Activated CD8-positive, alpha-beta T cell treated with anti-CD3 and anti-CD28 coated beads for 36 hours (primary cell): ENCODE data around the gene RHOA. TPM values are rescaled to one million over a fixed set of nuclear protein-coding genes. Genes with fewer than 3 reads are reported as not detected.
"Not testable (repeated sequence)": the region's sequence is repeated elsewhere in the genome, so short reads cannot be mapped to it uniquely, and the experiment has no call there.

Experiments
- ATAC-seq: fragments of 200-7000 bp; cut with Tn5 transposase; one replicate; pipeline ENCODE4 v1.10.0; 2021; ENCODE audit warnings: mild to moderate bottlenecking, moderate library complexity
- CTCF ChIA-PET: fragments of 350-600 bp; sonication (Branson Sonifier 250); formaldehyde crosslinking; loops from one replicate; lab custom pipeline; 2021; ENCODE audit warnings: antibody characterized with exemption; lab: Charles Lee
- POLR2A ChIA-PET: fragments of 350-600 bp; sonication (Branson Sonifier 250); formaldehyde crosslinking; loops from one replicate; lab custom pipeline; 2021; ENCODE audit warnings: antibody characterized with exemption; lab: Charles Lee
- DNase-seq: peaks from one replicate; pipeline ENCODE4 v3.0.0-alpha.2; 2020
- H3K27ac Mint-ChIP-seq: one replicate; pipeline ENCODE4 v1.8.0; 2021; ENCODE audit warnings: mild to moderate bottlenecking, mixed read lengths
- H3K27me3 Mint-ChIP-seq: one replicate; pipeline ENCODE4 v1.8.0; 2021; ENCODE audit warnings: mixed read lengths
- H3K36me3 Mint-ChIP-seq: one replicate; pipeline ENCODE4 v1.8.0; 2021; ENCODE audit warnings: low read depth, mixed read lengths
- H3K4me1 Mint-ChIP-seq: one replicate; pipeline ENCODE4 v1.8.0; 2021; ENCODE audit warnings: low read depth, mixed read lengths
- H3K4me3 Mint-ChIP-seq: one replicate; pipeline ENCODE4 v1.8.0; 2021; ENCODE audit warnings: mild to moderate bottlenecking, moderate library complexity, mixed read lengths
- H3K9me3 Mint-ChIP-seq: one replicate; pipeline ENCODE4 v1.8.0; 2021; ENCODE audit warnings: mixed read lengths
- intact Hi-C: fragments of 100-400 bp; cut with micrococcal nuclease; formaldehyde crosslinking; loops from one replicate; pipeline ENCODE4 v1.10.0; 2022
- total RNA-seq, 2 experiments: library from RNA; stranded (reverse); gene quantifications; one replicate each; pipeline ENCODE4 v1.2.3, GENCODE V29; 2021
- TF ChIP-seq, protein P1 (sequence below): fragments of 200-600 bp; IDR thresholded peaks from one replicate; pipeline ENCODE4 v1.8.0; 2022; ENCODE audit warnings: antibody characterized with exemption, mild to moderate bottlenecking

The RHOA gene
- total RNA-seq, 2 experiments from 2014 or later, result 432 to 437 TPM

DNA sequence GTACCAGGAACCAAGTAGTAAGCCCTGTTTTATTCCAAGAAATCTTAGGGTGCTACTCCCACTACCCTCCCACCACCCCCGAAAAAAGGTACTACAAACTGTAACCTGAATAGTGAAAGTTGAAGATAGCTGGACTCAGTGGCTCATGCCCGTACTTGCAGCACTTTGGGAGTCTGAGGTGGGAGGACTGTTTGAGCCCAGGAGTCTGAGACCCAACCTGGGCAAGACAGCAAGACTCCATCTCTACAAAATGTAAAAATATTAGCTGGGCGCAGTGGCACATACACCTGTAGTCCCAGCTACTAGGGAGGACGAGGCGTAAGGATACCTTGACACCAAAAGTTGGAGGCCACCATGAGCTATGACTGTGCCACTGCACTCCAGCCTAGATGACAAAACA is 7.9 kb downstream of the RHOA start:
- Mint-ChIP-seq H3K4me1 (peaks cover 58% of the 10 kb centered on the region), H3K27ac (no peak overlapping the region), H3K36me3 (peaks cover 47% of the 10 kb centered on the region), H3K27me3 (no peaks in the 10 kb centered on the region), H3K4me3 (no peak overlapping the region), H3K9me3 (no peaks in the 10 kb centered on the region)
- ChIA-PET POLR2A (interaction anchor here (0.8 to 2.3 kb wide), 4 partner anchors 8 to 17 kb away, joined by 4 to 5 read pairs (median 4); partner anchors contain the start of gene TCTA), CTCF (interaction anchor here (0.9 to 1.0 kb wide), 2 partner anchors 12 to 48 kb away, joined by 3 to 4 read pairs; no protein-coding TSS in a partner anchor)
- ATAC-seq, result no peak
- TF ChIP-seq, protein P1, sequence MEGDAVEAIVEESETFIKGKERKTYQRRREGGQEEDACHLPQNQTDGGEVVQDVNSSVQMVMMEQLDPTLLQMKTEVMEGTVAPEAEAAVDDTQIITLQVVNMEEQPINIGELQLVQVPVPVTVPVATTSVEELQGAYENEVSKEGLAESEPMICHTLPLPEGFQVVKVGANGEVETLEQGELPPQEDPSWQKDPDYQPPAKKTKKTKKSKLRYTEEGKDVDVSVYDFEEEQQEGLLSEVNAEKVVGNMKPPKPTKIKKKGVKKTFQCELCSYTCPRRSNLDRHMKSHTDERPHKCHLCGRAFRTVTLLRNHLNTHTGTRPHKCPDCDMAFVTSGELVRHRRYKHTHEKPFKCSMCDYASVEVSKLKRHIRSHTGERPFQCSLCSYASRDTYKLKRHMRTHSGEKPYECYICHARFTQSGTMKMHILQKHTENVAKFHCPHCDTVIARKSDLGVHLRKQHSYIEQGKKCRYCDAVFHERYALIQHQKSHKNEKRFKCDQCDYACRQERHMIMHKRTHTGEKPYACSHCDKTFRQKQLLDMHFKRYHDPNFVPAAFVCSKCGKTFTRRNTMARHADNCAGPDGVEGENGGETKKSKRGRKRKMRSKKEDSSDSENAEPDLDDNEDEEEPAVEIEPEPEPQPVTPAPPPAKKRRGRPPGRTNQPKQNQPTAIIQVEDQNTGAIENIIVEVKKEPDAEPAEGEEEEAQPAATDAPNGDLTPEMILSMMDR, result no peak
- intact Hi-C loops, result no loop called here
- no peak for DNase-seq

DNA sequence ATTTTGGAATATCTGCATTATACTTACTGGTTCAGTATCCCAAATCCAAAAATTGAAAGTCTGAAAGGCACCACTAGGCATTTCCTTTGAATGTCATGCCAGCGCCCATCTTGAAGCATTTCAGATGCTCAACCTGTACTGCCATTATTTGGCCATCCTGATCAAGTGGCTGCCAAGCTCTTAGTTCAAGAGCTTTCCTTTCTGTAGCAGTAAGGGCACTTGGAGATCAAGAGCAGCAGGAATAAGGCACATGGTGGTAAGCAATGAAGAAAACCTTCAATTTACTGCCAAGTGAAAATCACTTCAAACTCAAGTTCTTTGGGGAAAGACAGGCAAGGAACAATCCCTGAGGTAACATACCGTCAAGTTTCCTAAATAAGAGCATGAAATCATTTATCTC is 10.0 kb downstream of the RHOA start:
- CTCF ChIA-PET, result interaction anchor here (0.8 kb wide), 1 partner anchor 62 kb away, joined by 3 read pairs; the partner anchor contains the start of gene USP4
- H3K9me3 Mint-ChIP-seq, result no peaks in the 10 kb centered on the region
- peaks cover 49% of the 10 kb centered on the region for H3K36me3 Mint-ChIP-seq
- peak overlapping the region; percentile 78 for H3K27ac Mint-ChIP-seq
- H3K4me3 Mint-ChIP-seq, result no peak overlapping the region
- intact Hi-C loops, result no loop called here
- H3K4me1 Mint-ChIP-seq, result peaks cover 52% of the 10 kb centered on the region
- TF ChIP-seq, protein P1, result no peak
- ATAC-seq (no peak), DNase-seq (no peak)
- H3K27me3 Mint-ChIP-seq, result no peaks in the 10 kb centered on the region
- POLR2A ChIA-PET, result interaction anchor here (1.1 kb wide), 1 partner anchor 92 kb away, joined by 3 read pairs; no protein-coding TSS in a partner anchor

- Mint-ChIP-seq H3K4me1 (peaks cover 48% of the 10 kb centered on the region), H3K9me3 (no peaks in the 10 kb centered on the region), H3K27me3 (no peaks in the 10 kb centered on the region), H3K36me3 (peaks cover 50% of the 10 kb centered on the region), H3K4me3 (no peak overlapping the region), H3K27ac (peak overlapping the region; percentile 90)
- CTCF ChIA-PET, result interaction anchor here (1.0 kb wide), 1 partner anchor 46 kb away, joined by 3 read pairs; no protein-coding TSS in a partner anchor
- ATAC-seq, result no peak
- TF ChIP-seq, protein P1, result no peak
- intact Hi-C loops, result no loop called here
- POLR2A ChIA-PET, result interaction anchor here (0.6 to 1.2 kb wide), 3 partner anchors 16 to 219 kb away, joined by 3 to 5 read pairs (median 3); no protein-coding TSS in a partner anchor
- no peak for DNase-seq
Measured at GRCh38 chr3:49399461-49399860, 12.3 kb downstream of the RHOA start.

DNA sequence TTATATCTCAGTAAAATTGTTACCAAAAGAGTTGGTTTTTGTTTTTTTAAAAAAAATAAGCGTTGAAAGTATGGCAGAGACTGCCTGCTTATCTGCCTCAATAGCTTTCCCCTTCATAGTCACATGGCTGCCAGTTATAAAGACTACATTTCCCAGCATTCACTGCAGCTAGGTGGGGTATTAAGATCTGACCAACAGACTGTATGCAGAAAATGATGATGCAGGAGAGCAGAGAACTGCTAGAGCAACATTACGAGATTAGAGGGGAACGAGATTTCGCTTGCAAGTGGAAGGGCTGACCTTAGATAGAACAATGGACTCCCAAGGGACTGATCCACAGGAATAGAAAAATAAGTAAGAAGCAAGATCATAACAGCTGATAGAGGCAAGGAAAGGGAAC is 14.3 kb downstream of the RHOA start:
- DNase-seq (no peak), ATAC-seq (peak; percentile 59)
- peaks cover 47% of the 10 kb centered on the region for H3K36me3 Mint-ChIP-seq
- no peak overlapping the region for H3K4me3 Mint-ChIP-seq
- H3K9me3 Mint-ChIP-seq, result no peaks in the 10 kb centered on the region
- H3K27me3 Mint-ChIP-seq, result no peaks in the 10 kb centered on the region
- intact Hi-C loops, result no loop called here
- TF ChIP-seq, protein P1, result no peak
- POLR2A ChIA-PET, result no interaction called here
- peaks cover 56% of the 10 kb centered on the region for H3K4me1 Mint-ChIP-seq
- H3K27ac Mint-ChIP-seq, result peak overlapping the region; percentile 75
- CTCF ChIA-PET, result no interaction called here

DNA sequence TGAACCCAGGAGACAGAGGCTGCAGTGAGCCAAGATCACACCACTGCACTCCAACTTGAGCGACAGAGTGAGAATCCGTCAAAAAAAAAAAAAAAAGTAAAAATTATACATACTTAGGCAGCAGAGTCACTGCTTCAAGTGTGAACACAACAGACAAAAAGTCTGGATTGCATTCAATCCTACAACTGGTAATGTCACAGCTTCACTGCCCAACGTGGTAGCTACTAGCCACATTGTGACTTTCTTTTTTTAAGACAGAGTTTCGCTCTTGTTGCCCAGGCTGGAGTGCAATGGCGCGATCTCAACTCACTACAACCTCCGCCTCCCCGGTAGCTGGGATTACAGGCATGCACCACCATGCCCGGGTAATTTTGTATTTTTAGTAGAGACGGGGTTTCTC is 20.5 kb downstream of the RHOA start:
- H3K9me3 Mint-ChIP-seq, H3K4me3 Mint-ChIP-seq, H3K27ac Mint-ChIP-seq, POLR2A ChIA-PET, H3K27me3 Mint-ChIP-seq, intact Hi-C loops, DNase-seq, ATAC-seq: not testable (repeated sequence)
- CTCF ChIA-PET, result interaction anchor here (1.3 kb wide), 1 partner anchor 58 kb away, joined by 4 read pairs; no protein-coding TSS in a partner anchor
- H3K4me1 Mint-ChIP-seq, result peaks cover 45% of the 10 kb centered on the region
- peaks cover 31% of the 10 kb centered on the region for H3K36me3 Mint-ChIP-seq
